GM08714 (cell line): ENCODE data around the gene ALDH18A1.

ENCODE experiments used
- H3K4me3 ChIP-seq: fragments of 200-500 bp; sonication (Bioruptor generic); 2 replicates; pipeline ENCODE4 v1.5.1; 2014; ENCODE audit warnings: mild to moderate bottlenecking, low read length, inconsistent platforms
- ZNF274 ChIP-seq: IDR thresholded peaks from 2 replicates; pipeline ENCODE4 v1.6.1; 2012; ENCODE audit warnings: mild to moderate bottlenecking, low read depth, low read length

ALDH18A1 gene

DNA sequence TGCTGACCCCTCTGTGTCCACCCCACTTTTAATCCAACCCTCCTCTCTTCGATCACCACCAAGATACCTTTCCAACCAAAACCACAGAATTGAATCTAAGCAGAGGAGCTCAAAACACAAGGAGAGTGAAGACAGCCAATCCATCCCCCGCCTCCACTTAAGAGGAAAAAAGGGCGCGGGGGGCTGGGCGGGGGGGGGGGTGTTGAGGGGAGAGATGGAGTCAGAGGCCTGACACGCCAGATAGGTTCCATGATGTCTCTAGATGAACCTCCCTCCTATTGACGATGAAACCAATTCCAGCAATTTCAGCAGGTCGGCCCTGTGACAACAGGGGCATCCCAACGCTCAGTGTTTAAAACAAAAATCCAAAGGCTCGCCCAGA lies 96.6 kb downstream of the ALDH18A1 start:
- H3K4me3 ChIP-seq: no peak overlapping the region

DNA sequence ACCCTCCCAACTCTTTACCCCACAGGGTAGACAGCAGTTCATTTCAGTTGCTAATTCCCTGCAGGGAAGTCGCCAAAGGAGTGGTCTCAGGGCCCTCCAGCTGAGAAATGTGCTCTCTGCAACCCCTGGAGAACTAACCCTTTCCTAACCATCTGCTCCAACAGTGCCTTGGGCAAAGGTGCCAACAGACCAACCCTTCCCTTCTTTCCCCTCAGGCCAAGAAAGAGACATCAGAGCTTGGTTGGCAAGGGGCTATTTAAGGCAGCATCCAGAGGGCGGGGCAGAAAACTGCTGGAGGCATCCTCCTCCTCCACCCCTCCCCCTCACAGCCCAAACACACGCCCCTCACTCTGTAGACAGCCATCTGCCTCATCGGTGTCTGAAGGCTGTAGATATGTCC lies 97.0 kb downstream of the ALDH18A1 start:
- TF ChIP-seq ZNF274: no peak
- H3K4me3 ChIP-seq: no peak overlapping the region

More for the DNA sequence above, 96.6 kb downstream of the ALDH18A1 start:
- TF ChIP-seq ZNF274: no peak

DNA sequence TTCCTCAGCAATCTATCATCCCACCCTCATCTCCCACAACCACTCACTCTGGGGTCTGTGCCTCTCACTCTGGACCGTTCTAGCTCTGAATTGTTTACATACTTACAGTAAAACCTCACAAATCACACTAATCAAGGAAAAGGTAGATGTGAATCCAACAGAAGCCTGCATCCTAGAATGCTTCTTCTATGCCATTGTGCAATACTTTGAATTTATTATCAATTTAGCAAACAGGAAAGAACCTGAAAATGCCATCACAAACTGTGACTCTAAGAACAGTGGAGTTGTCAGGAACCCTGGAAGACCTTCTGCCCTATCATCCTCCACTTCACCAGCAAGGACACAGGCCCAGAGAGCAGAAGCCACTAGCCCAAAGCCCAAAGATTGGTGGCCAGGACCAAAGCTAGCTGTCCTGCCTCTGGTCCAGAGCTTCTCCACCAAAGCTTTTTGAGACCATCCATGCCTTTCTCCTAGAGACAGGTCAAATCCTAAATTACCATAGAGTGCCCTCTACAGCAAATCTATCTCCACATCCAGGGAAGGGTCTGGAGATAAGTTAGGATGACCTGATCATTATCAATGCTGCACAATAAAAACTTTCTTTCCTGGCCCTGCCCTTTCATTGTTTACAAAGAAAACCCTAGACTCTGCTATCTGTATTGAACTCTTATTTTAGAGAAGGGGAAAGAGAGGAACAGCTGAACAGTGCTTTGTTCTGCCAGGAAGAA lies 97.8 kb downstream of the ALDH18A1 start:
- H3K4me3 ChIP-seq: no peak overlapping the region
- no peak for TF ChIP-seq ZNF274

DNA sequence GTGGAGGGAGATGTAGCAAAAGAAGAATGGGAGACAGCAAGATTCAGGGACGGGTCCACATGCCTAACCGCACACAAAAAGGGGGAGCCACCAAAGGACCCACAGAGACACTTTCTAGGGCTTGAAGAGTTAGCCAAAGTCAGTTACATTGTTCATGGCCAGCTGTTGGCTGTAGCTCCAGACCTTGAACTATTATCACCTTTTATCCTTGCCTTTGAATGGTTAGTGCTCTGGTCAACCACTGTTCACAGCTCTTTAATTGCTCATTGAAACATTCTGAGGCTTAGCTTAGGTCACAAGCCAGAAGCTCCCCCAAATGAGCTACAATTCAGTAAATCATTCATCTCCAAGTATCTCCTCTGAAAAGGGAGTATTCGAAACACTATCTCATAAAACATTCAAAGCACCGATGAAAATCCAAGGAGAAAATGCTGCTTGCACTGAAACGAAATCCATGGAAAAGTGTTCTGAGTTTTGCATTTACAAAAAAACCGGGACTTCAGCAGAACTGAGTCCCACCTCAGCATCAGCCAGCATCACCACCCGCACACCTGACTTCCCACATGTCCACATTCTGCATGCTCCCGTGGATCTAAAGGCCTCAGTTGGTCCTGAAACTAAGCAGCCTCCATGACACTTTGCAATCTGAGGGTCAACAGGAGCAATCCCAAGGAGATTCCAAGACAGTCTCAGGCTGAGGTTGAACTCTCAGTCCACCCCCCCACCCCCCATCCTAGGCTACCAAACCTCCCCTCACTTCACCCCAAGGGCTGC lies 99.3 kb downstream of the ALDH18A1 start:
- TF ChIP-seq ZNF274: no peak

More for the DNA sequence above, 99.3 kb downstream of the ALDH18A1 start:
- H3K4me3 ChIP-seq: no peak overlapping the region
